Activated CD8-positive, alpha-beta memory T cell treated with anti-CD3 and anti-CD28 coated beads, Interleukin-2, amount 50 U/mL, for 4 hours (primary cell): ENCODE data around the gene MXD1.
"Not testable (repeated sequence)": the region's sequence is repeated elsewhere in the genome, so short reads cannot be mapped to it uniquely, and the experiment has no call there.

Experiments used
- DNase-seq: peaks from one replicate; pipeline ENCODE4 v3.0.0-alpha.2; 2020

Gene MXD1

DNA sequence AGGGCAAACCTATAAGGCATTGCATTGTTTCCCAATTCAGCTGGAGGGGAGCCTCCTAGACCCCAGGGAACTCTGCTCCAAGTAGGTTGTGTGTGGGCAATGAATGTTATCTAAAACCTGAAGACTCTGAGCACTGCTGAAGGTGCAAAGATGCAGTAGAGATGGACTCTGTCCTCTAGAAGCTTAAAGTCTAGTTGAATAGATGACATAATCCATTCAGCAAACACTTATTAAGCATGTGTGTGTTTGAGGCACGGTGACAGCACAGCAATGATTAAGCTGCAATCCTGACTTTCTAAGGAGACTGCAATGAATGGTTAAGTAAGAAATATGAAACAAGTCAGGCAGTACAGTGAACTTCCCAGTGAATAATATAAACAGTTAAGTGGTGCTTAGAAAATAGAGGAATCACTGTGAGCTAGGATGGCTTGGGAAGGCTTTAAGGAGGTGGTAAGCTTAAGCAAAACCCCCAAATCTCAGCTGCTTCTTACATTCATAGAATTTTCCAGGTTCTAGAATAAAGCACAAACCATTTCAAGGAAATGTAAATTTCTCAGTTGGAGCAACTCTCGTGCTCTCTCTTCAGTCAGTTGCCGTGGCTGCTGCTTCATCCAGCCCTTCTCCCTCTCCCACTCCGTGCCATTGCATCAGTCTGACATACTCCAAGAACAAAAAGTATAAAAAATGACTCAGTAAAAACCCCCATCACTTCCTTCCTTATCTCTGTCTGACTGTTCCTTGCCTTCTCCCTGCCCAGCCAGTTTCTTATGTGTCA, 19.1 kb downstream of the MXD1 start:
- no peak for DNase-seq

DNA sequence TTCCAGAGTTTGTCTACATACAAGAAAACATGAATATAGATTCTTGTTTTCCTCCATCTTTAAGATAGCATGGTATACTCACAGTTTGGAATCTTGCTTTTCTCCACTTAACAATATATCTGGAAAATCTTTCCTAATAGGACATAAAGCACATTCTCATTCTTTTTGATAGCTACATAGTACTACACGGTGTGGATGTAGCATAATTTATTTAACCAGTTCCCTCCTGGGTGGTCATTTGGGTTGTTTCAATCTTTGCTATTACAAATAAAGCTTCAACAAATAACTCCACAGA, 19.7 kb downstream of the MXD1 start:
- no peak for DNase-seq

DNA sequence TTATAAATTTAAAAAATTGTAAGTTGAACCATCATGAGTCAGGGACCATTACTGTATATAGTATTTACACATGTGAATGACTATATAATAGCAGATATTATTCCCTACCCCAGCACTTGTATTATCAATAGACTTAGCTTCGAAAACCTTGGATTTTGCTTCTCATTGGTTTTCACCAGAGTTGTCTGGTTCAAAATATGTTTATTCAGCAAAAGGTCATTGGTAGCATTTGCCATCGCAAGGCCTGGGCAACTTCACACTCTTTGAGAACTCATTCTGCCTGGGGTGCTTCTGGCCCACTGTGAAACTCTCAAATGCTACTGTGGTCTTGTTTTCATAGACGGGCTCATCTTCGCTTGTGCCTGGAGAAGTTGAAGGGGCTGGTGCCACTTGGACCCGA, 20.1 kb downstream of the MXD1 start:
- no peak for DNase-seq

DNA sequence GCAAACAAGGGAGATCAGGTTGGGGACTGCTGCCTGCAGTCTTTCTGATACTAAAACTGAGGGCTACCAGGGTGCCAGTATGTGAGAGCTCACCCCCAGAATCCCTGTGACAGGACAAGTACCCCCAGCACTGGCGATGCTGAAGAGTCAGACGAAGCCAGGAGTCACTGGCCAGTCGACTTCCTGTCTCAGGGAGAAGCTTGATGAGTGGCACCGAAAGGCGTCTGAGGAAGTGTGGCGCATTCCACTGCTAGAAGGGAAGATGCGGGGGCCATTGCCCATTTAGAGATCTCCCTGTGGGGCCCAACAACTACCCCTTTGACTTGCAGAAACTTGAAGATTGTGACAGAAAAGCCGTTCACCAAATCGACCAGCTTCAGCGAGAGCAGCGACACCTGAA, 22.0 kb downstream of the MXD1 start:
- DNase-seq, result no peak

DNA sequence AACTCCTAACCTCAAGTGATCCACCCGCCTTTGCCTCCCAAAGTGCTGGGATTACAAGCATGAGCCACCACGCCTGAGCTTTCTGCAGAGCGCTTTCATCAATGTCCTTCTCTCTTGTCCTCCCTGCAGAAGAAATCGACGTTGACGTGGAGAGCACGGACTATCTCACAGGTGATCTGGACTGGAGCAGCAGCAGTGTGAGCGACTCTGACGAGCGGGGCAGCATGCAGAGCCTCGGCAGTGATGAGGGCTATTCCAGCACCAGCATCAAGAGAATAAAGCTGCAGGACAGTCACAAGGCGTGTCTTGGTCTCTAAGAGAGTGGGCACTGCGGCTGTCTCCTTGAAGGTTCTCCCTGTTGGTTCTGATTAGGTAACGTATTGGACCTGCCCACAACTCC, 23.1 kb downstream of the MXD1 start:
- no peak for DNase-seq

DNA sequence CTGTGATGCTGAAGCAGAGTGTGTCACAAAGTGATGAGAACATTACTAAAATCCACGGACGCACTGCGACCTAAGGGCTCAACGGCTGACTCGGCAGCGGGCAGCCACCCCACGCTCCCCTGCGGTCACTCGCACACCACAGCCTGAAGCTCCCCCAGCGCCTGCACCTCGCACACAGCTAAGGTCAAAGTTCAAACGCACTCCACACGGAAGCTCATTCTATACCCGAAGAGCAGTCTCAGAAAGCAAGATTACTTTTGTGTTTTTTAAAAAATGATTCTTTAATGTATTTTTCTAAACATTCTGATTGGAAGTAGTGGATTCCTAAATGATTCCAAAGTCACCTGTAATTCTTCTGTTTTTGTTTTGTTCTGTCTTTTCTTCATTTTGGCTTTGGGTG, 24.8 kb downstream of the MXD1 start:
- no peak for DNase-seq

DNA sequence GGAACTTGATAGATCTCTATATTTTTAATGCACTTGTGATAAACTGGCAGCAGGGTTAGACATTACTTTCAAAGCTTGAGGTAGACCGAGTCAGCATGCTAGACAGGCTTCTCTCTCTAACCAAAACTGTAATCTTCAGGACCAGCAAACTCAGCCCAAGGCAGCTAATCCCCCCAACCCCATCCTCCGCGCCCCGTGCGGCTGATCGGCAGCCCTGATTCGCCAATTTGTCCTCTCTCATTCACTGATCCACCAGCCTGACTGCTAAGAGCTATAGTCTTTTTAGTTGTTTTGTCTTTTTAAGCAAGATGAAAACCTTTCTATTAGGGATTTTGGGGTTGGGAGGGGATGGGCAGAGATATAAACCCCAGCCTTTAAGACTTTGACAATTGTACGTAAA, 25.8 kb downstream of the MXD1 start:
- DNase-seq, result no peak

DNA sequence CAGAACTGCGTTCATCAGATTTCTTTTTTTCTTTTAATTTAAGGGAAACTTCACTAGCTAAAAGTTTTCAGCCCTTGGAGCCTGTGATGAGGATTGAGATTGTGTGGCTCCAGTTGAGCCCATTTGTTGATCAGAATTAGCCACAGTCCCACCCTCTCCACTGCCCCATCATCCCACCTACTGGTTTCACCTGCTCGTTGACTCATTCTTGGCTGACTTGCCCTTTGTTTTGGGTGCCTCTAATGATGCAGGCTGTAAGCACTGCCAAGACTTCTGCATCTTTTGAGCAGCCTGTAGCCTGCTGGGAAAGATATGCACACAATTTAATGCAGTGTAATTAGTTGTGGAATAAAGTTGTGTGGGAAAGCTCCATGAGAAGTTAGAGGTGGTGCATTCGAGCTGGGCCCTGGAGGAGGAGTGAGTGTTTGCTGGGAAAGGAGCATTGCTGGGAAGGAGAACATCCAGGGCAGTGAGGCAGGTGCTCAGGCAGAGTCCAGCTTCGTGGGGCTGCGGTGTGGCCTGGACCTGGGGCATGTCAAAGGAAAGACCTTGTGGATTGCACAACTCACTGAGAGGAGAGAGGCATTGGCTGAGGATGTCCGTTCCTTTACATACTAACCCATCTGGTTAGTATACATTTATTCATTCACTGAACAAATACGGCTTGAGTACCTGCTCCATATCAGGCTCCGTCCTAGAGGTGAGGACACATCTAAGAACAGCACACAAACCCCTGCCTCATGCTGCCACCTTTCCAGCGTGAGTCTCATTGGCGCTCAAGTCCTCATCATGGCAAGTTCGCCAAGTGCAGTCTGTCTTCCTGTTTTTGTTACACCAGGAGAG, 28.3 kb downstream of the MXD1 start:
- DNase-seq, result no peak

DNA sequence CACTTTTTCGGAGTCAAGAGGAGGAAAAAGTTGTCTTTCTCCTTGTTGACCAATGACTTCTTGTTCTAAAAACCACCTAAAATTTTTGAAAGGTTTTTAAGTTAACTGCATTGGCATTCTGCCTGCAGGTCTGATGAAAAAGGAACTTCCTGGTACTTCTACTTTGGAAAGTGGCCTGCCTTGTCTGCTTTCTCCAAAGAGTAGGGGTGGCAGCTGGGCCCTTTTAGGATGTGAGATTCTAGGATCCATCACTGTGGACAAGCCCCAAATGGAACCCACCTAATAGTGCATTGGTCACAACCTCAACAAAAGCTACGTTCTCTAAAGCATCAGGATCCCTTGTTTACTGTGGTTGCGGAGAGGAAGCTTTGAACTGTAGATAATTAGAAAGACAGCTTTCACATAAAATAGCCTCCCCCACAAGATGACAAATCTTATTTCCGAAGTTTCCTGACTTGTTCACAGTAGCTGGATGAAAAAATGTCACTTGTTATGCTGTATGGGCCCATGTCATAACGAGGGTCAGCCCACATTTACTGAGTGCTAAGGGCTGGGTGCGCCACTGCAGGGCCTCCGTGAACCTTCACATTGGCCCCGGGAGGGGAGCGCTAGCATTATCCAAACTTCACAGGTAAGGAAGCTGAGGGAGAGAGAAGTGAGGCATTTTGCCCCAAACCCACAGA, 29.1 kb downstream of the MXD1 start:
- DNase-seq, result no peak

DNA sequence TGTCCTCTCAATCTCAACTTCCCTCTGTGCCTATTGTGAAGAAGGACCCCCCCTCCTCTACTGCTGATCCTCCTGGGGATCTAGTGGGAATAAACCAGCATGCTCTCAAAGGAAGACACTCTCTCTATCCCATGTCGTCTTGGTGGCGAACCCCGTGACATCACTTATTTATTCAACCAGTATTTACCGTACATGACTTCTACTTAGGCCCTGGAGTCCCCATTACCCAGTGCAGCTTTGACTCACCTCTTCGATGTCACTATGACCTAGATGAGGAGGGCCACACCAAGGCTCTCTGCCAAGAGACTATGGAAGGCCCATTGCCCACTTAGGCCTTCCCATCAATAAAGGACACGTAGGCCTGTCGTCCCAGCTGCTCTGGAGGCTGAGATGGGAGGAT, 29.8 kb downstream of the MXD1 start:
- no peak for DNase-seq

DNA sequence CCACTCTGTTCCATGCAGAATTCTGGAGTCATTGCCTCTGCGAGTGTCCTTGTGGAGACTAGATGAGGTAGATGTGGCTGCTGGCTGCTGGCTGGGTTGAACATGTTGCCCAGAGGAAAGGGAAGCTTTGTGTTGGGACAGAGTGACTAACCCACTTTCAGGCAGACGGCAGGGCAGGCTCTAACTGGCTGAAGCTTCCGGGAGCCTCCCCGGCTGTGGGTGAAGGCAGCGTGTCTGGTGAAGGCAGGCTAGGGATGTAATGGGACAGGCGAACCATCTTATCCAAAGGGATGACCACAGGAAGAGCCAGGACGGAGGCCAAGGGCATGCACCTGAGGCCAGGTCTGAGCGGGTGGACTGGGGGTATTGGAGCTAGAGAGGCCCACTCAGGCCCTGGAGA, 30.5 kb downstream of the MXD1 start:
- no peak for DNase-seq

DNA sequence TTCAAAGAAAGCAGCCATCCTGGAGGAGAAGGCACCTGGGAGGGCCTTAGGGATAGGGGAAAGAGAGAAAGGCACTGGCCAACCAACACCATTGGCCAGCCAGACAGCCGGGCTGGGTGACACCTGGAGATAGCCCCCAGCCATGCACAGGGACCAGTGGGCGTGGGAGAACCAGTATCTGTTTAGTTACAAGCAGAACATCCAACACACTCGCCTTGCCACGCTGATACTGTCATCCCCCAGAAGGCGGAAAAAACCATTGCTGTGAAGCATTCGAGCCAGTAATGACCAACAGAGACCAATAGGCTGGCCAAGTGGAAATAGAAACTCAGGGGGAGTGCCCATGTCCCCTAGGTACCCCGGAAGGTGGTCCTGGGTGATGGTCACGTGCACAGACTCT, 31.0 kb downstream of the MXD1 start:
- no peak for DNase-seq

DNA sequence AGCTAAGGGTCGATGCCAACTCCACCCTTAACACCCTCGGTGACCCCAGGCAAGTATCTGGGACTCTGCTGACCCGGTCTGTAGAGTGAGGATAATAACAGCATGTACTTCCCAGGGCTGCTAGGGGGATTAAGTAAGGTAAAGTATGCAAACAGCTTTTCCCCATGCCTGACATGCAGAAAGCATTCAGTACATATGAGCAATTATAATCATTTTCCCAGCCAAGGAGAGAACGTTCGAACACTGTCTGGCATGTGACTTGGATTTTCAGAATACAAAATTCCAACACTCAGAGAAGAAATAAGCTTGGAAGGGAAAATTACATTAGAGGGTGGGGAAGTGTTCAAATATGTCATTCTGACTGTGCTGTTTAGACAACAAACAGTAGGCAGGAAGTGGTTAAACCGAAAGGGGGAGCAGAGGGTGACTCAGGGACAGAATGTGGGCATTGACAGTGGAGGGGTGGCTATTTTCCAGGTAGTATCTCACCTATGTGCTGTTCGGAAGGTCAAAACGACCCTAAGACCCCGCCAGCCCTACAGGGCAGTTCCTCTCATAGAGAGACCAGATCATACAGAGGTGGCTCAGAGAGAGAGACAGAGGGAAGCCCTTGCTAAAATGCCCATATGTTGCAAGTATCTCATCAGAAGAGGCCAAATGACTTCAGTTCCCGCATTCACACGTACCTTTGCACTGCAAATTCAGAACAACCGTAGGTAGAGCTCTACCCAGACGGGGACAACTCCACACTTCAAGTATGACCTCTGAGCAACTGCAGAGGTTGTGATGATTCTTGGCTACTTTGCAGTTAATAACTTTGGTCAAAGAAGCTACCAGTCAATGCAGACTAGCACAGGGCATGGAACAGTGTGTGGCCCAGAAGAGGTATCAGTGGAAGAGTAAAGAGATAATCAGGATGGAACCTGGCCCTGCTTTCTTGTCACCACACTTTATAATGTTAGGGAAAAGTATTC, 31.7 kb downstream of the MXD1 start:
- DNase-seq, result peak; percentile 51

DNA sequence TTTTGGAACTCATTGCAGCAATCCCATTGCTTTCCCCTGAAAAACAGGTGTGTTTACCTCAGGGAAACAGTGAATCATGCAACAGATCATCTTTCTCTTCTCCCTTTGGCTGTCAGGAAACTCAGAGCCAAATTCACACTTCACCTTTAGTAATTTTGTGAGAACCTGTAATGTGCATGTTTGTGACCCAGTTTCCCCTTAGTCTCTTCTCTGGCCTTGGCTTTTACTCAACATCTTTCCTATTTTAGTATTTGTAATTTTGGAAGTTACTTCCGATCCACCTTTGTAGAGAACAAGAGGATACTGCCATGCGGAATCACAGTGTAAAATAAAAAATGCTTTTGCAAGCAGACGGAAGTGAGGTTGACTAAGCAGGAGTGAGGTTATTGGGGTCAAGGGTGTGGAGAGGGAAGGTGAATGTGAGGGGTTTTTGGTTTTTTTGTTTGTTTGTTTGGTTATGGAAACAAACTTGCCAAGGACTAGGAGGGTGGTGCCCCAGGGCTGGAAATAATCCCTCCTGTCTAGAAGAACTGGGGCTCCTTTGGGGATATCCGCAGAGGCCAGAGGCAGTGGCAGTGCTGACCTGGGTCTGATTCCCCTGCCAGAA, 32.5 kb downstream of the MXD1 start:
- DNase-seq, result no peak

DNA sequence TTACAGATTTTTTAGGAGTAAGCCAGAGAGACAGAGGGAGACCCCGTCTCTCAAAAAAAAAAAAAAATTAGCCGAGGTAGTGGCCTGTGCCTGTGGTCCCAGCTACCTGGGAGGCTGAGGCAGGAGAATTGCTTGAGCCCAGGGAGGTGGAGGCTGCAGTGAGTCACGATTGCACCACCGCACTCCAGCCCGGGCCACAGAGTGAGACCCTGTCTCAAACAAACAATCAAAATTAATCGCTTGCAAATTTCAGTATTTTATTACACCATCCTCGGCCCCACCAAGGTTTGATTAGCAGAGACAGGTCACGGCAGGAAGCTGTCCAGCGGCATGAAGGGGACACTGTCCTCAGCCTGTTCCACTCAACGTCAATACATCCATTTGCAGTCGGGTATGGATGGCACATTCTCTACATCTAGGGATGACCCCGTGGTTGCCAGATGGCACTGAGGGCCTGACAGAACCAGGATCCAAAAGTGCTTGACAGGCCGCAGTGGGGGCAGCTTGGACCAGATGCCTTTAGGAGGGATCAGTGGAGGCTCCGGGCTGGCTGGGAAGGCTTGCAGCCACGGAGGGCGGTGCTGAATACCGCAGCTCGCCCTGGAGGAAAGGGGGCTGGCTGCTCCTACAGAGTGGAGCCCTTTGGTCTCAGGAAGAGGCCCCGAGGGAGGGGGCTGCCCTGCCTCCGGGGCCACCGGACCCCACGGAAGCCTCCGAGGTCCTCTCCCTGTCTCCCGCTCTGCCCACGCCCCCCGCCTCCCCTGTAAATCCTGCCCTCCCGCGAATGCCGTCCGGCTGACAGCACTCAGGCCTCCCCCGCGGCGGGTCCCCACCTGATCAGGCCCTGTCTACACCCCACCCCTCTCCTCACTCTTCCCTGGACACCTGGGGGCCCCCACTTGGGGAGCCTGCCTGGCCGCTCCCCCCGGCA, 33.4 kb downstream of the MXD1 start:
- no peak for DNase-seq

DNA sequence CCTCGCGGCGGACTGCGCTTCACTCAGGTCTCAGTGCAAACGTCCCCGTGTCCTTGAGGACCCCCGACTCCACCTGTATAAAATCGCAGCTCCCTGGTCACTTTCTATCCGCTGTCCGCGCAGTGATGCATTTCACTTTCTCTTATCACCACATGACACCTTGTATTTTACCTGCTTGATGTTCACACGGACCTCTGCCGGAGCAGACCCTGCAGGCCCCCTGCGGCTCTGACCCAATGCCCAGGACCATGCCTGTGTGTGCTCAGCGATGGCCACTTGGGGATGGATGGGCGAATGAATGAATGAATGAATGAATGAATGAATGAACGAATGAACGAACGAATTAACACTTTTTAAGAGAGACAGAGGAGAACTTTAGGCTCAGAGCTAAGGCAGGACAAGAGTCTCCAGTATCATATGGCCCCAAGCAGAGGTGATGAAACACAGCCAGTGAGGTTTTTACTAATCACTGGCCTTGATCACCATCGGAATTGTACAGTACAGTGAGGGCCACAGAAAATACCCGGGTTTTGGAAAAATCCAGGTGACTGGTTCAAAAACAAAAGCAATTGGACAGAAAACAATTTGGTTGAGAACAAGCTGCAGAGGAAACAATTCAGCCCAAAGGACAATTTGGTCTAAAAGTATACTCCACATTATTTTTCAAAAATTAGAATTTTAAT, 34.2 kb downstream of the MXD1 start:
- no peak for DNase-seq

DNA sequence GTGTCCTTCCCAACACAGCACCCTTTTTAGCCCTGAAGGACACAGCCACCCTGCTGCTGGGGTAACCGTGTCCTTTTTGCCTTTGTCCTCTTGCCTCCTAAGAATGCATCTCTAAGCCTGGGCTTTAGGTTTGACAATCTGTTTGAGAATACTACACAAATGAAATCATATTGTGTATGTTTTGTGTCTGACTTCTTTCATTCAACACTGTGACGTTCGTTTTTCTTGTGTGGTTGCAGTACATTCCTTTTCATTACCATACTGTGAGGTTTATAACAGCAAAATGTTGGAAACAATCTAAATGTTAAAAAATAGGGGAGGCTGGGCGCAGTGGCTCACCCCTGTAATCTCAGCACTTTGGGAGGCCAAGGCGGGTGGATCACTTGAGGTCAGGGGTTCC, 35.3 kb downstream of the MXD1 start:
- no peak for DNase-seq

DNA sequence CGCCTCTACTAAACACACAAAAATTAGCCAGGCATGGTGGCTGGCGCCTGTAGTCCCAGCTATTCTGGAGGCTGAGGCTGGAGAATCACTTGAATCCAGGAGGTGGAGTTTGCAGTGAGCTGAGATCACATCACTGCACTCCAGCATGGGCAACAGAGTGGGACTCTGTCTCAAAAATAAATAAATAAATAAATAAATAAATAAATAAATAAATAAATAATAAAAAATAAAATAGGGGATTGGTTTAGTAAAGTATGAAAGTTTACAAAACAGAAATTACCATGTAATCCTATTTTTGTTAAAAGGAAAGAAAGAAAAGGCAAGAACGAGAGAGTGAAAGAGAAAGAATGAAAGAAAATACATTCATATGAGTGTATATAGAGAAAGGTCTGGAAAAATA, 35.8 kb downstream of the MXD1 start:
- not testable (repeated sequence) for DNase-seq

DNA sequence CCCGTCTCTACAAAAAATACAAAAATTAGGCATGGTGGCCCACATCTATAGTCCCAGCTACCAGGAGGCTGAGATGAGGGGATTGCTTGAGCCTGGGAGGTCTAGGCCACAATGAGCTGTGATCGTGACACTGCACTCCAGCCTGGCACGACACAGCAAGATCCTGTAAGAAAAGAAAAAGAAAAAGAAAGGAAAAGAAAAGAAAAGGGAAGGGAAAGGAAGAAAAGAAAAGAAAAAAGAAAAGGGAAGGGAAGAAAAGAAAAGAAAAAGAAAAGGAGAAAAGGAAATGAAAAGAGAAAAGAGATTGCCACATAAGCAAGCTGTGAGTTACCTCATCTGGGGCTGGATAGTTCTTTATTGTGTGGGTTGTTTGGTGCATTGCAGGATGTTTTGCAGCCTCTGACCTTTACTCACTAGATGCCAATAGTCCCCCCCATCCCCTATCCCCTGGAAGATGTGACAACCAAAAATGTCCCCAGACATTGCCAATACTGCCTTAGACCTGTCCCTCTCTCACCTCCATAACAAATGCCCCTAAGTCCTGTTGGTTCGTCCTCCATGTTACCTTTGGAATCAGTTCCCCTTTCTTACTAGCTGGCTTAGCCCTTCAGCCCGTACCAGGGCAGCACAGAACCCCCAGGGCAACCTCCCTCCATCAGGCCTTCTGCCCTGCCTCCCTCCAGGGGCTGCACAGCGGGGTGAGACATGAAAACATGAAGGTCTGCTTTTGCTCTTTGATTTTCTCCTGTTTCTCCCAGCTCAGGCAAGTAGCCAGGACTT, 37.6 kb downstream of the MXD1 start:
- DNase-seq, result no peak

DNA sequence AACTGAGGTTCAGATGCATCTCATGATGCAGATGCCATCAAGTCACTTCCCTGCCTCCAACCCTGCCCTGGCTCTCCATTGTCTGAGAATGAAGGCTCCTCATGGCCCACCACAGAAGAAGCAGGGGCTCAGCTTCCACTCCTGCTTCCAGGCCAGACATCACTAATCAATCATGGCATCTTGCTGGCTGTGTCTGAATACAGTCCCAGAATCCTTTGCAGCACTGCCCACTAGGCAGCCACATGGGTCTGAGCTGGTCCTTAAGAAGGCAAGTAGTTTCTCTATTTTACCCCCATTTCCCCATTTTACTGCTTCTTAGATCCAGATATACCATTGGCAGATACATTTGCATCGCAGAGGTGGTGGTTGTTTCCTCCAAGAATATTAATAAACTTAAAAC, 39.2 kb downstream of the MXD1 start:
- no peak for DNase-seq
